ENCODE results near the gene DNM3. TPM values are rescaled to one million over a fixed set of nuclear protein-coding genes. Genes with fewer than 3 reads are reported as not detected.
A peak's percentile ranks its signal among the peaks of the same experiment; 100 is the strongest.

Gene DNM3
- total and polyA plus RNA-seq, 4 donors: 38.5 to 93.9 (median 48.5) TPM

DNA sequence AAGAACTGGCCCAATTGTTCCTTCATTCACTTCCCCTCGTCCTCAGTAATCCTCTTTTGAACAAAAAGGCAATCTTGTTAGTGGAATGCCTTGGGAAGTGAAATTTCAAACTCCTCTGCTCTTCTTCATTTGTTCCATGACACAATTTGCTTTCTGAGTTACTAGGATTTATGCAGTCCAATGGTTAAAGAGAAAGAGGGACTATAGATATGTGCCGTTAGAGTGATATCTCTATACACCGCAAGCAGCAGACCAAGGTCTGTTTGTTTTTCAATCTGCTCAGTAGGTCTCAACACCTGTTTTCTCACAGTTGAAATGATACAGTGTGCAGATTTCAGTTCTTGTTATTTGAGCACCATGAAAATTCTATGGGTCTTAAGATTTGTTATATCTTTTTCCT lies 244.0 kb downstream of the DNM3 start:
- Histone ChIP-seq H3K9me3 (ENCODE audit: control insufficient read depth, insufficient read depth, low read length) (no peaks in the 10 kb centered on the region), H3K27me3 (ENCODE audit: control insufficient read depth, insufficient read depth, low read length) (no peaks in the 10 kb centered on the region), H3K36me3 (ENCODE audit: control insufficient read depth, insufficient read depth, low read length) (no peaks in the 10 kb centered on the region), H3K27ac (ENCODE audit: low read depth, low read length) (no peak overlapping the region), H3K4me3 (ENCODE audit: low read depth, low read length) (no peak overlapping the region), H3K4me1 (ENCODE audit: control insufficient read depth, insufficient read depth, low read length) (no peaks in the 10 kb centered on the region)
- no peak for DNase-seq (ENCODE audit: low read depth in 4 of 6, low spot score in 6 of 6)
- 100% methylated on average over 1 of the region's 3 CpGs for WGBS (ENCODE audit: insufficient coverage)

DNA sequence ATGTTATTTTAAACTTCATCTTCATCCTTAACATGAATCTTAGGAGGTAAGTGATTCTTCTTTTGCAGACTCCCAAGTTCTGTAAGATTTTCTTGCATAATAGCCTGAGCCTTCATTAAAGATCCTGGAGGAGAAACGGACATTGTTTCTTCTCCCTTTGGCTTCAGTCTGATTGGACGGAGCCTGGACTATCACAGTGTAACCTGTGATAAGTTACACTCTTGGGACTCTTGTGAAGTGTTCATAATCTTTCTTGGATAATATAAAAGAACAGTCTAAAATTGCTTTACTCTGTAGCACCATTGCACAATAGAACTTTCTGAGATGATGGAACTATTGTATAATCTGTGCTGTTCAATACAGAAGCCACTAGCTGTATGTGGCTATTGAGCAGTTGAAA lies 244.8 kb downstream of the DNM3 start:
- Histone ChIP-seq H3K4me1 (ENCODE audit: control insufficient read depth, insufficient read depth, low read length) (no peaks in the 10 kb centered on the region), H3K36me3 (ENCODE audit: control insufficient read depth, insufficient read depth, low read length) (no peaks in the 10 kb centered on the region), H3K27me3 (ENCODE audit: control insufficient read depth, insufficient read depth, low read length) (no peaks in the 10 kb centered on the region), H3K27ac (ENCODE audit: low read depth, low read length) (no peak overlapping the region), H3K4me3 (ENCODE audit: low read depth, low read length) (no peak overlapping the region), H3K9me3 (ENCODE audit: control insufficient read depth, insufficient read depth, low read length) (no peaks in the 10 kb centered on the region)
- WGBS (ENCODE audit: insufficient coverage): no CpG with 5 or more reads among the region's 2 CpGs
- DNase-seq (ENCODE audit: low read depth in 4 of 6, low spot score in 6 of 6): no peak

GRCh38 chr1:172088256-172088655 lies 247.0 kb downstream of the DNM3 start:
- WGBS (ENCODE audit: insufficient coverage): 88% methylated on average over 1 of the region's 1 CpG
- H3K27ac ChIP-seq (ENCODE audit: low read depth, low read length): no peak overlapping the region
- H3K9me3 ChIP-seq (ENCODE audit: control insufficient read depth, insufficient read depth, low read length): no peaks in the 10 kb centered on the region
- H3K4me1 ChIP-seq (ENCODE audit: control insufficient read depth, insufficient read depth, low read length): no peaks in the 10 kb centered on the region
- no peaks in the 10 kb centered on the region for H3K36me3 ChIP-seq (ENCODE audit: control insufficient read depth, insufficient read depth, low read length)
- H3K27me3 ChIP-seq (ENCODE audit: control insufficient read depth, insufficient read depth, low read length): no peaks in the 10 kb centered on the region
- H3K4me3 ChIP-seq (ENCODE audit: low read depth, low read length): no peak overlapping the region
- no peak for DNase-seq (ENCODE audit: low read depth in 4 of 6, low spot score in 6 of 6)

GRCh38 chr1:172089768-172090510 lies 248.6 kb downstream of the DNM3 start:
- Histone ChIP-seq H3K27me3 (ENCODE audit: control insufficient read depth, insufficient read depth, low read length) (no peaks in the 10 kb centered on the region), H3K36me3 (ENCODE audit: control insufficient read depth, insufficient read depth, low read length) (no peaks in the 10 kb centered on the region), H3K4me1 (ENCODE audit: control insufficient read depth, insufficient read depth, low read length) (no peaks in the 10 kb centered on the region), H3K9me3 (ENCODE audit: control insufficient read depth, insufficient read depth, low read length) (no peaks in the 10 kb centered on the region), H3K27ac (ENCODE audit: low read depth, low read length) (no peak overlapping the region), H3K4me3 (ENCODE audit: low read depth, low read length) (no peak overlapping the region)
- DNase-seq (ENCODE audit: low read depth in 4 of 6, low spot score in 6 of 6): peak in 2 of 6 donors; percentile 18 to 25
- WGBS (ENCODE audit: insufficient coverage): 43% methylated on average over 1 of the region's 7 CpGs

GRCh38 chr1:172090511-172090817 lies 249.2 kb downstream of the DNM3 start:
- no peaks in the 10 kb centered on the region for H3K36me3 ChIP-seq (ENCODE audit: control insufficient read depth, insufficient read depth, low read length)
- H3K27me3 ChIP-seq (ENCODE audit: control insufficient read depth, insufficient read depth, low read length): no peaks in the 10 kb centered on the region
- no peaks in the 10 kb centered on the region for H3K9me3 ChIP-seq (ENCODE audit: control insufficient read depth, insufficient read depth, low read length)
- H3K4me3 ChIP-seq (ENCODE audit: low read depth, low read length): no peak overlapping the region
- no peak for DNase-seq (ENCODE audit: low read depth in 4 of 6, low spot score in 6 of 6)
- no CpG with 5 or more reads among the region's 1 CpG for WGBS (ENCODE audit: insufficient coverage)
- H3K4me1 ChIP-seq (ENCODE audit: control insufficient read depth, insufficient read depth, low read length): no peaks in the 10 kb centered on the region
- no peak overlapping the region for H3K27ac ChIP-seq (ENCODE audit: low read depth, low read length)

DNA sequence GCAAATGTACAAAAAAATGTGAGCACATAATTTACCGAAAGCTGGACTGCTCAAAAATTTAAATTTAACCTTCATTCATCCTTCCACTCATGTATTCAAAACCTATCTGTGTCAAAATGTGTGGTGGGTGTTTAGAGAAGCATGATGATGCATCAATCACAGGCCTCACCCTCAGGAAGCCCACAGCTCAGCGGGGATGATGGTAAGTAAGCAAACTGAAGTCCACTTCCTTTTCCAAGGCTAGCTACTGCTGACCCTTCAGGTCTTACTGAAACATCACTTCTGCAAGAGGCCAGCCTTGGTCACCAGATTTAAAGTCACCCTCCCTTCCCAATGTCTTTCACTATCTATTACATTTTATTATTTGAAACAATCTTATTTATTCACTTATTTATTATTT lies 254.5 kb downstream of the DNM3 start:
- Histone ChIP-seq H3K27ac (ENCODE audit: low read depth, low read length) (no peak overlapping the region), H3K27me3 (ENCODE audit: control insufficient read depth, insufficient read depth, low read length) (no peaks in the 10 kb centered on the region), H3K4me3 (ENCODE audit: low read depth, low read length) (no peak overlapping the region), H3K9me3 (ENCODE audit: control insufficient read depth, insufficient read depth, low read length) (no peaks in the 10 kb centered on the region), H3K4me1 (ENCODE audit: control insufficient read depth, insufficient read depth, low read length) (no peaks in the 10 kb centered on the region), H3K36me3 (ENCODE audit: control insufficient read depth, insufficient read depth, low read length) (no peaks in the 10 kb centered on the region)
- WGBS (ENCODE audit: insufficient coverage): no CpG with 5 or more reads among the region's 2 CpGs
- no peak for DNase-seq (ENCODE audit: low read depth in 4 of 6, low spot score in 6 of 6)

DNA sequence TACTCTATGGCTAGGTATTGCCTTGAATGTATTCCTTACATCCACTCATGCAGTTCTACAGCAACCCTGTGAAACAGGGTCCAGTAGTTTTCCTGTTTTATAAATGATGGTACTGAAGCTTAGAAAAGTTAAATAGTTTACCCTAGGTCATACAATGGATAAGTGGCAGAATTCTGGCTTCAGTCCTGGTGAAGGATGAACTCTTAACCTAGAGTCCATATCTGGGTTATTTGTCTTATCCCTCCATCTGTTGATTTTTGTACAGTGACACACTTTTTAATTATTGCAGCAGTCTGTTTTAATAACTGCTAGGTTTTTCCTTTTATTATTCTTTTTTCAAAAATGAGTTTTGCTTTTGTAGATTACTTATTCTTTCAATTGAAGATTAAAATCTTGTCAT lies 263.9 kb downstream of the DNM3 start:
- no peak overlapping the region for H3K27ac ChIP-seq (ENCODE audit: low read depth, low read length)
- H3K36me3 ChIP-seq (ENCODE audit: control insufficient read depth, insufficient read depth, low read length): no peaks in the 10 kb centered on the region
- no peak for DNase-seq (ENCODE audit: low read depth in 4 of 6, low spot score in 6 of 6)
- H3K9me3 ChIP-seq (ENCODE audit: control insufficient read depth, insufficient read depth, low read length): no peaks in the 10 kb centered on the region
- H3K27me3 ChIP-seq (ENCODE audit: control insufficient read depth, insufficient read depth, low read length): no peaks in the 10 kb centered on the region
- H3K4me3 ChIP-seq (ENCODE audit: low read depth, low read length): no peak overlapping the region
- H3K4me1 ChIP-seq (ENCODE audit: control insufficient read depth, insufficient read depth, low read length): no peaks in the 10 kb centered on the region

- WGBS (ENCODE audit: insufficient coverage): no CpG with 5 or more reads among the region's 4 CpGs
- Histone ChIP-seq H3K36me3 (ENCODE audit: control insufficient read depth, insufficient read depth, low read length) (no peaks in the 10 kb centered on the region), H3K4me1 (ENCODE audit: control insufficient read depth, insufficient read depth, low read length) (no peaks in the 10 kb centered on the region), H3K9me3 (ENCODE audit: control insufficient read depth, insufficient read depth, low read length) (no peaks in the 10 kb centered on the region), H3K4me3 (ENCODE audit: low read depth, low read length) (no peak overlapping the region), H3K27ac (ENCODE audit: low read depth, low read length) (no peak overlapping the region), H3K27me3 (ENCODE audit: control insufficient read depth, insufficient read depth, low read length) (no peaks in the 10 kb centered on the region)
- DNase-seq (ENCODE audit: low read depth in 4 of 6, low spot score in 6 of 6): peak in 2 of 6 donors; percentile 42 to 63
Measured at GRCh38 chr1:172107316-172107975, 266.1 kb downstream of the DNM3 start.

- Histone ChIP-seq H3K27me3 (ENCODE audit: control insufficient read depth, insufficient read depth, low read length) (no peaks in the 10 kb centered on the region), H3K27ac (ENCODE audit: low read depth, low read length) (no peak overlapping the region)
- DNase-seq (ENCODE audit: low read depth in 4 of 6, low spot score in 6 of 6): peak in 1 of 6 donors; percentile 67
Measured at GRCh38 chr1:172108161-172108893, 267.0 kb downstream of the DNM3 start.

DNA sequence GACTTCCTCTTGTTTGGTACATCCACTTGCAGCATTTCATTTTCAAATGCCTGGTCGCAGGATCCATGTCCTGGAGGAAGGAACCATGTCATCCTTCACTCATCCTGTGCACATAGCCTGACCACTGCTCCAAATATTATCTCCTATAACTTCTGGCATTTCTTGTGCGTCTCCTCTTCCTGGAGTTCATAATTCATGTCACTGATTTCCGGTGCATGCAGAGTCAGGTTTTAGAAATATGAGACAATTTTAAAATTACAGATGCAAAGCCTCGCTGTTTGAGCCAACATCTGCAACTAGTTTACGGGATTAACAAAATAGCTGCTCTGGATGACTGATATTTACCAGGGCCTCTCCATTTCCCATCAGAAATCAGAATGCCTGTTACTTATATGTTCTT lies 268.1 kb downstream of the DNM3 start:
- H3K27ac ChIP-seq (ENCODE audit: low read depth, low read length): no peak overlapping the region
- H3K36me3 ChIP-seq (ENCODE audit: control insufficient read depth, insufficient read depth, low read length): no peaks in the 10 kb centered on the region
- no peaks in the 10 kb centered on the region for H3K9me3 ChIP-seq (ENCODE audit: control insufficient read depth, insufficient read depth, low read length)
- no peak for DNase-seq (ENCODE audit: low read depth in 4 of 6, low spot score in 6 of 6)
- H3K4me3 ChIP-seq (ENCODE audit: low read depth, low read length): no peak overlapping the region
- no peaks in the 10 kb centered on the region for H3K27me3 ChIP-seq (ENCODE audit: control insufficient read depth, insufficient read depth, low read length)
- WGBS (ENCODE audit: insufficient coverage): 67% methylated on average over 1 of the region's 5 CpGs
- H3K4me1 ChIP-seq (ENCODE audit: control insufficient read depth, insufficient read depth, low read length): no peaks in the 10 kb centered on the region

More at GRCh38 chr1:172108161-172108893, 267.0 kb downstream of the DNM3 start:
- H3K9me3 ChIP-seq (ENCODE audit: control insufficient read depth, insufficient read depth, low read length): no peaks in the 10 kb centered on the region
- no peak overlapping the region for H3K4me3 ChIP-seq (ENCODE audit: low read depth, low read length)
- H3K4me1 ChIP-seq (ENCODE audit: control insufficient read depth, insufficient read depth, low read length): no peaks in the 10 kb centered on the region
- H3K36me3 ChIP-seq (ENCODE audit: control insufficient read depth, insufficient read depth, low read length): no peaks in the 10 kb centered on the region
